ENCODE measurements around the gene ENSA.
"Not testable (repeated sequence)": the region's sequence is repeated elsewhere in the genome, so short reads cannot be mapped to it uniquely, and the experiment has no call there.

ENSA gene

DNA sequence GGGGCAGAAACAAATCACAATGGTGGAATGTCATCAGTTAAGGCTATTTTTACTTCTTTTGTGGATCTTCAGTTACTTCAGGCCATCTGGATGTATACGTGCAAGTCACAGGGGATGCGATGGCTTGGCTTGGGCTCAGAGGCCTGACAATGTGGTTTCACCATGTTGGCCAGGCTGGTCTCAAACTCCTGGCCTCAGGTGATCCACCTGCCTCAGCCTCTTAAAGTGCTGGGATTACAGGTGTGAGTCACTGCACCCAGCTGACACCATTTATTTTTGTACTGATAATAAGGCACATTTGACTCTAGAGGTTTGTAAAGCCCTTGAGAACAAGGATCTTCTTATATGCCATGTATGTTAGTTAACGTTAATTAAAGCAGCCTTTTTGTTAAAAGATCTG, 48.4 kb downstream of the ENSA start:
- not testable (repeated sequence) for DNase-seq (ENCODE audit: low spot score)

GRCh38 chr1:150579945-150580642, 49.3 kb downstream of the ENSA start:
- no peak for DNase-seq (ENCODE audit: low spot score)

DNA sequence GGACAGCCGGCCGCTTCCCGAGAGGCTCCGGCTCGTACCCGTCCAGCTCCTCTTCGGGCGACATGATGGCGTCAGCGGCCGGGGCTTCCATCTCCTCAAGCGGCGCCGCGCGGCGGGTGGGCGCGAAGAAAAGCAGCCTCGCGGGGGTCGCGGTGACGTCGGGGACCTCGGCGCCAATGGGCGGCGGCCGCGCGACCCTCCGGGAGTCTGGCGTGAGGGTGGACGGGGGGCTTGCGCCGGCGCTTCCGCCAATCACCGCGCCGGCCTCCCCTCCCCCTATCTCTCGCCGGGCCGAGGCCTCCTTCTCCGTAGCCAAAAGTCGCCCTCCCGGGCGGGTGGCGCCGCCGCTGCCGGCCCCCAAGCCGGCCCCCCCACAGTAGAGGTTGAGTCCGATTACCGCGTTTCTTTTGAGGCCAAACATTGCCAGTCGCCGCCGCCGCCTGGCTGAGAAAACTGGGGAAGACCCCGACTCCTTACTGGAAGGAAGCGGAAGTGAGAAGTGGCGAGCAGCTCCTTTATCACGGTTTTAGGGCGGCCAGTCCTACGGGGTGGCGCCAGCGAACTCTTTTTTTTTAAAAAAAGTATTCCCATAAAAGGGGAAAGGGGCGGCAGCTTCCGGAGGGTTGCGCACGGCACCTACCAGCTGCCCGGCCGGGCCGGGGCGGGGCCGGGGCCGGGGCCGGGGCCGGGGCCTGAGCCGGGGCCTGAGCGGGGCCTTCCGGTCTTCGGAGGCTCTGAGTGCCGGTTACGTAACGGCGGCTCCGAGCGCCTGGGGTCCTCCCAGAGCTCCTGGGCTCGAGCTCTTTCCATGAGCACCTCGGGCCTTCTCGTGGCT, 50.1 kb downstream of the ENSA start, which contains the start of gene MCL1:
Gene MCL1 (minus strand): TSS at position 501 of the 835 bp plus-strand sequence. CDS start 80 bp downstream, at position 421.
- DNase-seq (ENCODE audit: low spot score), result peak; percentile 98

- no peak for DNase-seq (ENCODE audit: low spot score)
These were observed 50.9 kb downstream of the ENSA start for GRCh38 chr1:150578272-150579109.

DNA sequence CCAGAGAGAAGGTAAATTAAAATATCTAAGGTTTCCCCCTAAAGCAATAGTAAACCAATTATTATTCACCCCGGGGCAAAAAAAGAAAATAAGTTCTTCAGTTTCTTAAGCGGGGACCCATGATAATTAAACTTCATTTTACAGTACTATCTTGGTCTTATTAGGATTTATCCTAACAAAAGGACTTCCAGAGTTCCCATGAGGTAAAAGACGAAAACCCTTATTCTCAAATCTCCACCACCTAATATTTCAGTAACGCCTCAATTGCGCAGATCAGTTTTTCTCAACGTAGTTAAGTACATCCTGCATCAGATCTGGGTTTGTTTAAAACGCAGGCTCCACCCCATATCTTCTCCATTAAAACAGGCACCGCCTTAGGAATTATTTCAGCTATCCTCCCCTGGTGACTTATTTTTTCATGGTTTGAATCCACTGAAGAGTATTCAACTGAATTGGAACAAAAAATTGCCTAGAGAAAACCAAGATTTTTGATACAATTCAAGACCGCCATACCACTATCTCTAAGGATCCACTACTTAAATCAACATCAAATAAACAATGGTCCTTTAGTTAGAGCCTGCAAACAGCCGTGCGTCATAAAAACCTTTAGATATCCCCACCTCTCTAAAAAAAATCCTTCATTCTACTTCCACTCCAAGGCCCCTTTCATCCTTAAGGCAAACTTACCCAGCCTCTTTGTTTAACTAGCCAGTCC, 51.7 kb downstream of the ENSA start:
- DNase-seq (ENCODE audit: low spot score), result no peak

DNA sequence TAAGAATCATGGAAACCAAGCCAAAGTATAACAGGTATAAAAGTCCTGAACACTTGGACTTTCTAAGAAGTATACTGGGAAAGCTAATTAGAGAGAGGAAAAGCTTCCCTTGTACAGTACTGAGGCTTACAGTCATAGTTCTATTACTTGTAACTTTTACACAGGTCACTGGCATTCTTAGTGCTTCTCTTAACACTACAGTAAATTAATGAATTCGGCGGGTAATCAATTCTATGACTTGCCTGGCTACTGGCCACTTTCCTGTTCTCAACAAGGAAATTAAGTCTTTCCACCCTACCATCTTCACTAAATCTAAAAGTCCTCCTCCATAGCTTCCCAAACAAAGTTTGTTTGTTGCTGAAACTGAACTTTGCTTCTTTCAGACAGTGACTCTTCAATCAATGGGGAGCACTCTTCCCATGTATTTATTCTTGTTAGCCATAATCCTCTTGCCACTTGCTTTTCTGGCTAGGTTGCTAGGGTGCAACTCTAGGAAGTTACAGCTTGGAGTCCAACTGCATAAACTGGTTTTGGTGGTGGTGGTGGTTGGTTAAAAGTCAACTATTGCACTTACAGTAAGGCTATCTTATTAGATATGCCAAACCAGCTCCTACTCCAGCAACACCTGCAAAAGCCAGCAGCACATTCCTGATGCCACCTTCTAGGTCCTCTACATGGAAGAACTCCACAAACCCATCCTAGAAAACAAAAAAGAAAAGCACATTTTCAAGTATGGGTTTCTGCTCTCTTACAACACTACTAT, 52.4 kb downstream of the ENSA start:
- no peak for DNase-seq (ENCODE audit: low spot score)

- no peak for DNase-seq (ENCODE audit: low spot score)
These were observed 53.1 kb downstream of the ENSA start for GRCh38 chr1:150576367-150576711.

DNA sequence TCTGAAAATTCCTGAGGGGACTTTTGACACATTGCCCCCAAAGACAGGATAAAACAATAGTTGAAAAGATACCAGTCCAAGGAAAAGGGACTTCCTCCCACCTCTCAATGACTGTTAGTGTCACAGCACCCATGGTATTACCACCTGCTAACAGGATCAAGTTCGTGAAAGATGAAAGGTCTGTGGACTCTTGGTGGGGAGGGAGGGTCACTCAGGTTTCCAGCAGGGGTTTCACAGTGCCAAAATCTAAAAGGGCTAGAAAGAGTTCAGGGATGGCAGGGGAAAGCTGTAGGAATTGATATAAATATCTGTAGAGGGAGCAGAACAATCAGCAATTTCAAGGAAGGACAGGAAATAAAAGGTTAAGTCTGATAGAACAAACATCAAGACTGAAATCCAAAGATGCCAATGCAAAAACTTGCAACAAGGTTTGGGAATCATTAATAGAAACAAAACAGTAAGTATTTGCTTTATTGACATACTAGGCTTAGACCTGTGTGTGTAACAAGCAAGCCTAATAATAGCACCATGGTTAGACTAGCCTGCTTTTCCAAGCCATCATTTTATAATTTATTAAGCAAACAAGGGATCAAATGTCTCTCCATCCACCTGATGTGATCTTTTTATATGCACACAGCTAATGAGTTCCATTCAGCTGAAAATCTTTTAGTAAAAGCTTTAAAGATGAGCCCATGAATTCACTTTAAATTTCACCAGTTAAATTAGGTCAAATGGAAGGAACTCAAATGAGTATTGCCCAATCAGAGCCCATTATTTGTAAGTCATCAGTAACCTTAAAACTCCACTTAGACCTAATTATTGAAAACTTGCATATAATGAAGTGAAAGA, 53.7 kb downstream of the ENSA start:
- DNase-seq (ENCODE audit: low spot score), result no peak

DNA sequence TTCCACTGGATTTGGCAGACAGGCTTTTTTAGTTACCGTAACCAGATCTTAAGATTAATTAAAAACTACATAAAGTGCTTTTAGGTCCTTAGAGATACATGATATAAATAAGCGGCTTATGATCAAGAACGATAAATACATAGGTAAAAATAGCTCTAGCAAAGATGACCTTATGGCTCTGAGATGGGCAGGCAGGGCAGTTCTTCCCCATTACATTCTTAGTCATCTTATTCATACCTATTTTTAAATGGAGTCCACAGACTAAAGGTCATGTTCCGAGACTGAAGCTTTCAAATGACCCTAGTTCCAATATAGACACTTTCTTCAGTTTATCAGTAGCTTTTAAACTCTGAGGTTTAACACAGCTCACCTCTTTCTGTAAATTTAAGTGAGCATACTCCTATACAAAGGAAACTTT, 54.3 kb downstream of the ENSA start:
- DNase-seq (ENCODE audit: low spot score), result no peak

DNA sequence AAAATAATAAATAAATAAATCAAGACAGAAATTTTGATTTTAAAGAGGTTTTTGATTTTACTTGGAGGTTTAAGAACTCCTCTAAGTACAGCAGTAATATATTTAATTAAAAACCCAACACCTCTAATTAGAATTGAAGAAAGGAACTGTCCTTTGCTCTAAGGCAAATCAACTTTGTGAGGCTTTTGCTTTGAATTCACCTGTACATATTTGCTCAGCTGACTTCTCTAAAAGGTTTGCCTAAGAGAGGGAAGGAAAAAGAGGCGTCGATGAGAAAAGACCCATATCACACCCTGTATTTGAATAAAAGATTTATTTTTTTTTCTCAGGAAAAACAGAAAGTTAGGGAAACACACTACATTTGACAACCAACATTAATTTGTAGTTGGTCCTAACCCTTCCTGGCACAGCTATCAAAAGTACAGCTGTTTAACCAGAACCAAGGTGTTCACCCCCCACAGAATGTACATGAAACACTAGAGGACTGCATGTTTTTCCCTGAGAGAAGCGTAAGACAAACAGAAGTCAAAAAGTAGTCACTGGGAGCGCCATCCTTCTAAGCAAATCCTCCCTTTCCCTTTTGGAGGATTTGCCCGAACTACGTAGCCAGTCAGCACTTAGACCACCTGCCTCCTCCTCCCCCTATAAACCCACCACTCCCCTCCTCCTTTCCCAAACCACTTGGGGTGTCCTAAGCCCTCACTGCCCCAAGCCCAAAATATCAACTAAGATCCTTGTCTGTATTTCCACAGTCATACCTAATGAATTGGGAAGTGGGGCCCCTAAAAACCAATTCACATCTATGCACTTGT, 54.9 kb downstream of the ENSA start:
- DNase-seq (ENCODE audit: low spot score), result no peak

- not testable (repeated sequence) for DNase-seq (ENCODE audit: low spot score)
These were observed 55.8 kb downstream of the ENSA start for GRCh38 chr1:150573648-150574071.

DNA sequence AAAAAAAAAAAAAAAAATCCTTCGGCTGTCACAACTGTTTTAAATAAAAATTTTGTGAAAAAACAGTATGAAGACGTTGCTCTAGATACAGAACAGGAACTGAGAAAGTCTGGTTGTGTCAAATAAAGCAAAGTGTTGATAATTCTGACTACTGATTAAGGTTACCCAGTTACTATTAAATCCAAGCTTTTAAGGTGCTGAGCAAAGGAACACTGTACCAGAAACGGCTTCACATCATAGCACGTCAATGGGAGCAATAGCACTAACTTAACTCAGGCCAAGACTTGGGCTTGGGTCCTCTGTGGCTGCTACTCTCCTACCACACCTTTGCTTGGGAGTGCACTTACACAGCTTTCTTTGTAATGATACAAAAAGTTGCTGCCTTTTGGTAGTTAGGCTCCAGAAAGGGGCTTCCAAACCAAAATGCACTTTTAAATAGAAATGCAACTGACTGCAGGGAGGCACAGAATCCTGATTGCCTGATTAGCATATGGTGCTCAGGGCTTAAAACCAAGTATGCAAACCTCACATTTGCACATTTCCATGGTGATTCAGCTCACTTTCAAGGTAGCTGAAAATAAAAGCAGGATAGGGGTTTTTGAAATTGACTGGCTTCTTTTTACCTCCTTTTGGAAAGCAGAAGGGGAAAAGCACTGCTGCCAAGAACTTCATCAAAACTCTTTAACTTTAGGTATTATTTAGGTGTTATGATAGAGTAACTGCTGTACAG, 56.3 kb downstream of the ENSA start:
- no peak for DNase-seq (ENCODE audit: low spot score)
